BJ (cell line): ENCODE data around the gene MRPL32. TPM values are rescaled to one million over a fixed set of nuclear protein-coding genes. Genes with fewer than 3 reads are reported as not detected.
A peak's percentile ranks its signal among the peaks of the same experiment; 100 is the strongest.

ENCODE experiments used
- CTCF ChIA-PET: fragments of 350-600 bp; formaldehyde crosslinking; extraction: SDS; loops from one replicate; lab custom pipeline; 2021; ENCODE audit warnings: antibody characterized with exemption, inconsistent platforms; lab: Yijun Ruan, JAX
- POLR2A ChIA-PET: fragments of 300-600 bp; sonication (Branson Sonifier 250); formaldehyde crosslinking; extraction: SDS; loops from one replicate; lab custom pipeline; 2021; ENCODE audit warnings: antibody characterized with exemption; lab: Charles Lee
- DNase-seq: peaks from one replicate; pipeline ENCODE4 v3.0.0-alpha.2; 2011; ENCODE audit warnings: low read depth
- H3K27me3 ChIP-seq: 2 replicates; pipeline ENCODE4 v1.6.0; 2011; ENCODE audit warnings: low read length; ENCODE audit not compliant: control insufficient read depth, insufficient read depth
- H3K36me3 ChIP-seq: 2 replicates; pipeline ENCODE4 v1.5.1; 2011; ENCODE audit warnings: low read length; ENCODE audit not compliant: control insufficient read depth, insufficient read depth
- H3K4me3 ChIP-seq: 2 replicates; pipeline ENCODE4 v1.5.1; 2011; ENCODE audit warnings: low read depth, mild to moderate bottlenecking, control low read depth, low read length
- CTCF ChIP-seq: IDR thresholded peaks from 2 replicates; pipeline ENCODE4 v1.5.1; 2011; ENCODE audit warnings: low read depth, mild to moderate bottlenecking, control low read depth, inconsistent platforms, low read length, moderate library complexity; ENCODE audit not compliant: insufficient read depth
- polyA plus RNA-seq: library from polyadenylated mRNA; depleted of rRNA; stranded (reverse); fragments of >200 nt; gene quantifications from 2 replicates; pipeline ENCODE4 v1.2.3, GENCODE V29; 2011

The MRPL32 gene
- polyA plus RNA-seq, 1 experiment, result 35.6 TPM

- Histone ChIP-seq H3K36me3 (peaks cover 2% of the 10 kb centered on the region; the same call in 1 of the 2 replicates), H3K27me3 (no peaks in the 10 kb centered on the region), H3K4me3 (peak overlapping the region; percentile 89)
- ChIA-PET POLR2A (no interaction called here), CTCF (interaction anchor here (0.6 to 2.6 kb wide), 9 partner anchors 9 to 992 kb away, joined by 3 to 19 read pairs (median 4); no protein-coding TSS in a partner anchor)
- DNase-seq, result no peak
- no peak for TF ChIP-seq CTCF
Observed at GRCh38 chr7:42932811-42933591, 825 bp downstream of the MRPL32 start.

GRCh38 chr7:42934291-42934690, 2.1 kb downstream of the MRPL32 start:
- Histone ChIP-seq H3K36me3 (peaks cover 3% of the 10 kb centered on the region; the same call in 1 of the 2 replicates), H3K4me3 (no peak overlapping the region), H3K27me3 (no peaks in the 10 kb centered on the region)
- CTCF ChIA-PET, result interaction anchor here (0.6 to 2.2 kb wide), 5 partner anchors 58 to 648 kb away, joined by 3 to 20 read pairs (median 3); partner anchors contain the start of gene STK17A
- POLR2A ChIA-PET, result no interaction called here
- no peak for TF ChIP-seq CTCF
- DNase-seq, result no peak

GRCh38 chr7:42935861-42936260, 3.7 kb downstream of the MRPL32 start:
- TF ChIP-seq CTCF, result no peak
- DNase-seq, result no peak
- Histone ChIP-seq H3K4me3 (no peak overlapping the region), H3K36me3 (peaks cover 3% of the 10 kb centered on the region; the same call in 1 of the 2 replicates), H3K27me3 (no peaks in the 10 kb centered on the region)
- CTCF ChIA-PET, result interaction anchor here (1.1 to 2.2 kb wide), 4 partner anchors 10 to 647 kb away, joined by 3 to 20 read pairs (median 6); partner anchors contain the start of gene STK17A
- POLR2A ChIA-PET, result no interaction called here

GRCh38 chr7:42939457-42940240, 7.5 kb downstream of the MRPL32 start:
- POLR2A ChIA-PET, result no interaction called here
- no peak for DNase-seq
- TF ChIP-seq CTCF, result no peak
- CTCF ChIA-PET, result interaction anchor here (1.1 to 4.3 kb wide), 3 partner anchors 10 to 322 kb away, joined by 4 to 67 read pairs (median 5); no protein-coding TSS in a partner anchor
- no peaks in the 10 kb centered on the region for H3K27me3 ChIP-seq
- H3K36me3 ChIP-seq, result peaks cover 3% of the 10 kb centered on the region; the same call in 1 of the 2 replicates
- H3K4me3 ChIP-seq, result no peak overlapping the region
